H1 (cell line): Measurements from ENCODE around the gene TMEM132A. TPM values are rescaled to one million over a fixed set of nuclear protein-coding genes. Genes with fewer than 3 reads are reported as not detected.

Experiments used
- ASH2L ChIP-seq: fragments of 200-600, 300-600 bp; sonication (generic); IDR thresholded peaks from one replicate; pipeline ENCODE4 v1.7.1; 2017; ENCODE audit warnings: low read length
- BCL11A ChIP-seq, 2 experiments: IDR thresholded peaks; one replicate each; pipeline ENCODE4 v1.6.1; 2011; ENCODE audit warnings: low read depth in 2 of 2, low read length in 2 of 2, mild to moderate bottlenecking in 2 of 2
- CEBPB ChIP-seq: IDR thresholded peaks from 2 replicates; pipeline ENCODE4 v1.6.1; 2012; ENCODE audit warnings: low read depth, low read length
- CHD2 ChIP-seq: IDR thresholded peaks from 2 replicates; pipeline ENCODE4 v1.6.1; 2012; ENCODE audit warnings: low read length, improper control_type of control experiment
- CTCF ChIP-seq, 3 experiments: IDR thresholded peaks; 1 replicate in 2 of 3; 2 replicates in 1 of 3; pipeline versions ENCODE4 v1.5.1 to v1.6.1; 2011; ENCODE audit warnings: low read length in 3 of 3, mild to moderate bottlenecking in 3 of 3, inconsistent platforms in 2 of 3, low read depth in 1 of 3, moderate library complexity in 1 of 3; ENCODE audit not compliant: insufficient read depth in 1 of 3; ENCODE audit errors: control extremely low read depth in 1 of 3
- EP300 ChIP-seq, 2 experiments: IDR thresholded peaks; 1 replicate in 1 of 2; 2 replicates in 1 of 2; pipeline ENCODE4 v1.6.1; 2011 to 2012; ENCODE audit warnings: low read depth in 2 of 2, low read length in 2 of 2, mild to moderate bottlenecking in 2 of 2, borderline replicate concordance in 1 of 2, inconsistent platforms in 1 of 2, moderate library complexity in 1 of 2
- FOSL1 ChIP-seq: IDR thresholded peaks from 2 replicates; pipeline ENCODE4 v1.6.1; 2011; ENCODE audit warnings: mild to moderate bottlenecking, low read depth, low read length, moderate library complexity; ENCODE audit not compliant: insufficient read depth
- GABPA ChIP-seq: IDR thresholded peaks from 2 replicates; pipeline ENCODE4 v1.6.1; 2011; ENCODE audit warnings: mild to moderate bottlenecking, low read length, moderate library complexity, borderline replicate concordance; ENCODE audit not compliant: insufficient read depth
- GTF2F1 ChIP-seq: IDR thresholded peaks from 2 replicates; pipeline ENCODE4 v1.6.1; 2012; ENCODE audit warnings: low read depth, low read length, improper control_type of control experiment, borderline replicate concordance
- JUN ChIP-seq: IDR thresholded peaks from 2 replicates; pipeline ENCODE4 v1.6.1; 2011; ENCODE audit warnings: low read depth, mild to moderate bottlenecking, improper control_type of control experiment, low read length
- JUND ChIP-seq: IDR thresholded peaks from 2 replicates; pipeline ENCODE4 v1.6.1; 2011; ENCODE audit warnings: mild to moderate bottlenecking, improper control_type of control experiment, low read length
- MAFK ChIP-seq: IDR thresholded peaks from 2 replicates; pipeline ENCODE4 v1.6.1; 2012; ENCODE audit warnings: low read depth, mild to moderate bottlenecking, improper control_type of control experiment, low read length
- RAD21 ChIP-seq, 2 experiments: IDR thresholded peaks in 1 of 2; conservative IDR thresholded peaks in 1 of 2; 2 replicates each; pipeline ENCODE4 v1.6.1; 2011; ENCODE audit warnings: low read depth in 2 of 2, low read length in 2 of 2, improper control_type of control experiment in 1 of 2, inconsistent platforms in 1 of 2, mild to moderate bottlenecking in 1 of 2, moderate library complexity in 1 of 2
- RXRA ChIP-seq: IDR thresholded peaks from 2 replicates; pipeline ENCODE4 v1.6.1; 2011; ENCODE audit warnings: low read depth, mild to moderate bottlenecking, low read length, moderate library complexity; ENCODE audit not compliant: insufficient read depth
- SAP30 ChIP-seq: fragments of 300-600 bp; sonication (generic); IDR thresholded peaks from 2 replicates; pipeline ENCODE4 v1.7.1; 2012; ENCODE audit warnings: low read length, moderate library complexity, mild to moderate bottlenecking, inconsistent platforms; ENCODE audit not compliant: insufficient read depth, insufficient replicate concordance
- SIRT6 ChIP-seq: IDR thresholded peaks from one replicate; pipeline ENCODE4 v1.7.1; 2012; ENCODE audit warnings: low read length, inconsistent platforms
- TBP ChIP-seq: IDR thresholded peaks from 2 replicates; pipeline ENCODE4 v1.6.1; 2011; ENCODE audit warnings: low read depth, low read length, improper control_type of control experiment
- YY1 ChIP-seq: IDR thresholded peaks from 2 replicates; pipeline ENCODE4 v1.6.1; 2011; ENCODE audit warnings: low read depth, mild to moderate bottlenecking, low read length
- polyA plus RNA-seq, 7 experiments: library from polyadenylated mRNA; depleted of rRNA in 3 of 7; stranded (reverse) in 5 of 7; unstranded in 2 of 7; fragments of >200 nt in 5 of 7; fragments of 200-250 nt in 2 of 7; gene quantifications; 1 replicate in 5 of 7; 2 replicates in 1 of 7; 4 replicates in 1 of 7; pipeline versions ENCODE4 v1.2.1 to v1.2.3, GENCODE V29; 2011 to 2013; ENCODE audit warnings: missing spikeins in 2 of 7, mixed read lengths in 2 of 7
- total RNA-seq: library from RNA; stranded (reverse); fragmentation: NEBNext Ultra II Directional; extraction: Animal tissue kit (Norgen Biotek cat#: 25700); gene quantifications from 2 replicates; pipeline ENCODE4 v1.2.1, GENCODE V29; 2021
- TF ChIP-seq, protein P1 (sequence below): IDR thresholded peaks from 2 replicates; pipeline ENCODE4 v1.6.1; 2011; ENCODE audit warnings: low read depth, mild to moderate bottlenecking, low read length; ENCODE audit not compliant: insufficient read depth

Gene TMEM132A
- total and polyA plus RNA-seq, 2 of the 8 experiments (the other 6 are each of a cell fraction or from before 2014, with no cell fraction given) = 46.6 to 97.9 TPM

- peak; percentile 57 to 68 for TF ChIP-seq RAD21 (IDR thresholded peaks at IDR 0.05 in 1 of 2, conservative IDR thresholded peaks at IDR 0.05 in 1 of 2; ENCODE audit: low read depth in 2 of 2, low read length in 2 of 2)
- TF ChIP-seq, protein P1, sequence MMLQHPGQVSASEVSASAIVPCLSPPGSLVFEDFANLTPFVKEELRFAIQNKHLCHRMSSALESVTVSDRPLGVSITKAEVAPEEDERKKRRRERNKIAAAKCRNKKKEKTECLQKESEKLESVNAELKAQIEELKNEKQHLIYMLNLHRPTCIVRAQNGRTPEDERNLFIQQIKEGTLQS = no peak
- no peak for TF ChIP-seq CHD2
- peak; percentile 21 to 91 (median 74) for TF ChIP-seq CTCF (IDR thresholded peaks at IDR 0.05; ENCODE audit: control extremely low read depth in 1 of 3, insufficient read depth in 1 of 3, low read depth in 1 of 3, low read length in 3 of 3)
- no peak for TF ChIP-seq CEBPB
- TF ChIP-seq YY1 = no peak
- no peak for TF ChIP-seq TBP
- TF ChIP-seq RXRA = no peak
- TF ChIP-seq EP300 (IDR thresholded peaks at IDR 0.05; ENCODE audit: borderline replicate concordance in 1 of 2, low read depth in 2 of 2, low read length in 2 of 2) = no peak
- no peak for TF ChIP-seq JUN
- no peak for TF ChIP-seq ASH2L
- TF ChIP-seq MAFK = peak; percentile 82
- no peak for TF ChIP-seq BCL11A (IDR thresholded peaks at IDR 0.05; ENCODE audit: low read depth in 2 of 2, low read length in 2 of 2)
- TF ChIP-seq SIRT6 = no peak
- TF ChIP-seq JUND = no peak
- no peak for TF ChIP-seq FOSL1
- TF ChIP-seq SAP30 = no peak
- TF ChIP-seq GABPA = no peak
- no peak for TF ChIP-seq GTF2F1
Measured at GRCh38 chr11:60899046-60899936, 25.0 kb upstream of the TMEM132A start (continued).
